ENCODE measurements around the gene EIF5A2. TPM values are rescaled to one million over a fixed set of nuclear protein-coding genes. Genes with fewer than 3 reads are reported as not detected.

Gene EIF5A2
- total RNA-seq = 1 to 10 TPM; 5.5 to 9.8 (median 7.4) TPM
- 10 to 100 TPM in 1 of 2 donors, 1 to 10 TPM in 1; 9.6 to 11.3 TPM for polyA plus RNA-seq
- 8.1 reads per million, percentile 32 among the genes with 10 or more reads in this experiment for total RNA-seq

- Mint-ChIP-seq H3K4me3 (peak within 1 kb of the TSS; percentile 90 to 98 (median 96)), H3K27me3 (peaks cover 0 to 19% (median 0%) of the 10 kb centered on the region in 5 donors), H3K36me3 (peaks cover 0 to 9% (median 5%) of the 10 kb centered on the region in 5 donors), H3K4me1 (peaks cover 0 to 31% (median 22%) of the 10 kb centered on the region in 7 donors), H3K9me3 (peaks cover 0 to 44% (median 17%) of the 10 kb centered on the region in 11 donors), H3K27ac (peak within 1 kb of the TSS; percentile 89 to 96 (median 94))
- intact Hi-C loops (cut with micrococcal nuclease) = loop anchor here (1.0 to 10.0 kb wide), 14 partner anchors 38 to 1842 kb away; partner anchors contain the start of genes ECT2 (in 2 of the 2), RPL22L1 (in 2 of the 2), SKIL (in 2 of the 2) and TNIK (in 2 of the 2)
- ChIA-PET CTCF (interaction anchor here (0.8 kb wide), 1 partner anchor 39 kb away, joined by 3 read pairs; the partner anchor contains the start of gene RPL22L1), POLR2A (interaction anchor here (1.2 to 4.1 kb wide), 2 partner anchors 39 to 47 kb away, joined by 3 to 35 read pairs; partner anchors contain the start of gene RPL22L1)
- H3K4me1 ChIP-seq (ENCODE audit: control insufficient read depth in 2 of 2, insufficient read depth in 2 of 2, low read length in 2 of 2) = peaks cover 15 to 16% of the 10 kb centered on the region in 2 donors
- H3K9me3 ChIP-seq (ENCODE audit: control insufficient read depth in 2 of 3, low read length in 3 of 3) = peaks cover 5 to 22% (median 9%) of the 10 kb centered on the region in 3 experiments
- ATAC-seq (peak; percentile 98), DNase-seq (peak; percentile 87 to 97 (median 94))
- H3K36me3 ChIP-seq (ENCODE audit: control insufficient read depth in 2 of 3, insufficient read depth in 3 of 3, low read length in 3 of 3) = no peaks in the 10 kb centered on the region
- peak within 1 kb of the TSS; percentile 50 for H3K4me3 ChIP-seq (ENCODE audit: low read length)
- H3K27me3 ChIP-seq (ENCODE audit: control insufficient read depth in 2 of 2, insufficient read depth in 2 of 2, low read length in 2 of 2) = no peaks in the 10 kb centered on the region
- peak within 1 kb of the TSS; percentile 68 for H3K27ac ChIP-seq (ENCODE audit: low read depth, low read length)
These were observed at the start of gene EIF5A2 for GRCh38 chr3:170908235-170909116. EIF5A2 (minus strand) TSS chr3:170908637; CDS start chr3:170907806, 831 bp downstream.

- H3K4me3 Mint-ChIP-seq = no peak overlapping the region
- no peak for DNase-seq
- intact Hi-C loops (cut with micrococcal nuclease) = no loop called here
- CTCF ChIA-PET = no interaction called here
- no peaks in the 10 kb centered on the region for H3K27me3 ChIP-seq (ENCODE audit: control insufficient read depth in 2 of 2, insufficient read depth in 2 of 2, low read length in 2 of 2)
- no peaks in the 10 kb centered on the region for H3K9me3 ChIP-seq (ENCODE audit: control insufficient read depth in 2 of 3, low read length in 3 of 3)
- H3K9me3 Mint-ChIP-seq = no peaks in the 10 kb centered on the region
- no peaks in the 10 kb centered on the region for H3K4me1 Mint-ChIP-seq
- H3K27me3 Mint-ChIP-seq = peaks cover 12 to 35% (median 27%) of the 10 kb centered on the region in 5 donors
- H3K36me3 Mint-ChIP-seq = no peaks in the 10 kb centered on the region
- H3K27ac ChIP-seq (ENCODE audit: low read depth, low read length) = no peak overlapping the region
- H3K4me3 ChIP-seq (ENCODE audit: low read length) = no peak overlapping the region
- no peak for ATAC-seq
- H3K27ac Mint-ChIP-seq = no peak overlapping the region
- no peaks in the 10 kb centered on the region for H3K4me1 ChIP-seq (ENCODE audit: control insufficient read depth in 2 of 2, insufficient read depth in 2 of 2, low read length in 2 of 2)
- no peaks in the 10 kb centered on the region for H3K36me3 ChIP-seq (ENCODE audit: control insufficient read depth in 2 of 3, insufficient read depth in 3 of 3, low read length in 3 of 3)
- POLR2A ChIA-PET = no interaction called here
These were observed 48.2 kb upstream of the EIF5A2 start for GRCh38 chr3:170956647-170957046.

GRCh38 chr3:170953736-170954135 is 45.3 kb upstream of the EIF5A2 start:
- CTCF ChIA-PET = no interaction called here
- H3K4me1 ChIP-seq (ENCODE audit: control insufficient read depth in 2 of 2, insufficient read depth in 2 of 2, low read length in 2 of 2) = no peaks in the 10 kb centered on the region
- H3K27me3 Mint-ChIP-seq = peaks cover 7 to 31% (median 17%) of the 10 kb centered on the region in 5 donors
- H3K36me3 ChIP-seq (ENCODE audit: control insufficient read depth in 2 of 3, insufficient read depth in 3 of 3, low read length in 3 of 3) = no peaks in the 10 kb centered on the region
- POLR2A ChIA-PET = no interaction called here
- H3K27ac ChIP-seq (ENCODE audit: low read depth, low read length) = no peak overlapping the region
- H3K4me1 Mint-ChIP-seq = no peaks in the 10 kb centered on the region
- no peak for ATAC-seq
- no peak overlapping the region for H3K4me3 ChIP-seq (ENCODE audit: low read length)
- no peak overlapping the region for H3K4me3 Mint-ChIP-seq
- H3K27ac Mint-ChIP-seq = no peak overlapping the region
- DNase-seq = no peak
- intact Hi-C loops (cut with micrococcal nuclease) = no loop called here
- no peaks in the 10 kb centered on the region for H3K36me3 Mint-ChIP-seq
- no peaks in the 10 kb centered on the region for H3K27me3 ChIP-seq (ENCODE audit: control insufficient read depth in 2 of 2, insufficient read depth in 2 of 2, low read length in 2 of 2)
- H3K9me3 Mint-ChIP-seq = no peaks in the 10 kb centered on the region
- H3K9me3 ChIP-seq (ENCODE audit: control insufficient read depth in 2 of 3, low read length in 3 of 3) = no peaks in the 10 kb centered on the region

GRCh38 chr3:170953229-170953628 is 44.8 kb upstream of the EIF5A2 start:
- H3K27ac Mint-ChIP-seq = no peak overlapping the region
- ATAC-seq = no peak
- no peaks in the 10 kb centered on the region for H3K4me1 ChIP-seq (ENCODE audit: control insufficient read depth in 2 of 2, insufficient read depth in 2 of 2, low read length in 2 of 2)
- H3K36me3 Mint-ChIP-seq = no peaks in the 10 kb centered on the region
- CTCF ChIA-PET = no interaction called here
- no peaks in the 10 kb centered on the region for H3K36me3 ChIP-seq (ENCODE audit: control insufficient read depth in 2 of 3, insufficient read depth in 3 of 3, low read length in 3 of 3)
- POLR2A ChIA-PET = no interaction called here
- no peak for DNase-seq
- H3K9me3 ChIP-seq (ENCODE audit: control insufficient read depth in 2 of 3, low read length in 3 of 3) = no peaks in the 10 kb centered on the region
- no peaks in the 10 kb centered on the region for H3K27me3 ChIP-seq (ENCODE audit: control insufficient read depth in 2 of 2, insufficient read depth in 2 of 2, low read length in 2 of 2)
- no peaks in the 10 kb centered on the region for H3K9me3 Mint-ChIP-seq
- H3K27ac ChIP-seq (ENCODE audit: low read depth, low read length) = no peak overlapping the region
- H3K27me3 Mint-ChIP-seq = peaks cover 7 to 30% (median 20%) of the 10 kb centered on the region in 5 donors
- H3K4me1 Mint-ChIP-seq = no peaks in the 10 kb centered on the region
- no peak overlapping the region for H3K4me3 Mint-ChIP-seq
- no peak overlapping the region for H3K4me3 ChIP-seq (ENCODE audit: low read length)
- intact Hi-C loops (cut with micrococcal nuclease) = no loop called here

GRCh38 chr3:170949211-170949610 is 40.8 kb upstream of the EIF5A2 start:
- no peak overlapping the region for H3K27ac Mint-ChIP-seq
- H3K4me3 ChIP-seq (ENCODE audit: low read length) = no peak overlapping the region
- H3K9me3 Mint-ChIP-seq = no peaks in the 10 kb centered on the region
- intact Hi-C loops (cut with micrococcal nuclease) = no loop called here
- ChIA-PET POLR2A (no interaction called here), CTCF (no interaction called here)
- H3K4me1 Mint-ChIP-seq = no peaks in the 10 kb centered on the region
- peaks cover 3 to 28% (median 21%) of the 10 kb centered on the region in 5 donors for H3K27me3 Mint-ChIP-seq
- no peaks in the 10 kb centered on the region for H3K36me3 ChIP-seq (ENCODE audit: control insufficient read depth in 2 of 3, insufficient read depth in 3 of 3, low read length in 3 of 3)
- ATAC-seq (no peak), DNase-seq (no peak)
- H3K4me3 Mint-ChIP-seq = no peak overlapping the region
- no peaks in the 10 kb centered on the region for H3K9me3 ChIP-seq (ENCODE audit: control insufficient read depth in 2 of 3, low read length in 3 of 3)
- no peaks in the 10 kb centered on the region for H3K4me1 ChIP-seq (ENCODE audit: control insufficient read depth in 2 of 2, insufficient read depth in 2 of 2, low read length in 2 of 2)
- no peak overlapping the region for H3K27ac ChIP-seq (ENCODE audit: low read depth, low read length)
- H3K27me3 ChIP-seq (ENCODE audit: control insufficient read depth in 2 of 2, insufficient read depth in 2 of 2, low read length in 2 of 2) = no peaks in the 10 kb centered on the region
- no peaks in the 10 kb centered on the region for H3K36me3 Mint-ChIP-seq

DNA sequence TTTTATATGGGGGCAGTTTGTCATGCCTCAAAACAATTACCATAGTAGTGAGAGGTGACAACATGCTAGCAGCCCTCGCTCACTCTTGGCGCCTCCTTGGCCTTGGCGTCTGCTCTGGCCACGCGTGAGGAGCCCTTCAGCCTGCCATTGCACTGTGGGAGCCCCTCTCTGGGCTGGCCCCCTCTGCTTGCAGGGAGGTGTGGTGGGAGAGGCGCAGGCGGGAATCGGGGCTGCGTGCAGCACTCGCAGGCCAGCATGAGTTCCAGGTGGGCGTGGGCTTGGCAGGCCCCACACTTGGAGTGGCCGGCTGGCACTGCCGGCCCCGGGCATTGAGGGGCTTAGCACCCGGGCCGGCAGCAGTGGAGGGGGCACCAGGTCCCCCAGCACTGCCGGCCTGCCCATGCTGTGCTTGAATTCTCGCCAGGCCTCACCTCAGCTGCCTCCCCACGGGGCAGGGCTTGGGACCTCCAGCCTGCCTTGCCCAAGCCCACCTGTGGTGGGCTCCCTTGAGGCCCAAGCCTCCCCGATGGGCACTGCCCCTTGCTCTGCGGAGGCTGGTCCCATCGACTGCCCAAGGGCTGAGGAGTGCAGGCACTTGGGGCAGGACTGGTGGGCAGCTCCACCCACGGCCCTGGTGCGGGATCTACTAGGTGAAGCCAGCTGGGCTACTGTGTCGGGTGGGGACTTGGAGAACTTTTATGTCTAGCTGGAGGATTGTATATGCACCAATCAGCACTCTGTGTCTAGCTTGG is 38.8 kb upstream of the EIF5A2 start:
- DNase-seq = no peak
- H3K4me3 ChIP-seq (ENCODE audit: low read length) = no peak overlapping the region
- H3K36me3 Mint-ChIP-seq = no peaks in the 10 kb centered on the region
- H3K27me3 Mint-ChIP-seq = peaks cover 7 to 31% (median 21%) of the 10 kb centered on the region in 5 donors
- no peak overlapping the region for H3K27ac Mint-ChIP-seq
- no peak overlapping the region for H3K27ac ChIP-seq (ENCODE audit: low read depth, low read length)
- POLR2A ChIA-PET = no interaction called here
- H3K4me1 Mint-ChIP-seq = no peaks in the 10 kb centered on the region
- peaks cover 0 to 11% (median 2%) of the 10 kb centered on the region in 11 donors for H3K9me3 Mint-ChIP-seq
- CTCF ChIA-PET = no interaction called here
- intact Hi-C loops (cut with micrococcal nuclease) = no loop called here
- no peaks in the 10 kb centered on the region for H3K4me1 ChIP-seq (ENCODE audit: control insufficient read depth in 2 of 2, insufficient read depth in 2 of 2, low read length in 2 of 2)
- H3K36me3 ChIP-seq (ENCODE audit: control insufficient read depth in 2 of 3, insufficient read depth in 3 of 3, low read length in 3 of 3) = no peaks in the 10 kb centered on the region
- no peak overlapping the region for H3K4me3 Mint-ChIP-seq
- no peak for ATAC-seq
- no peaks in the 10 kb centered on the region for H3K27me3 ChIP-seq (ENCODE audit: control insufficient read depth in 2 of 2, insufficient read depth in 2 of 2, low read length in 2 of 2)
- H3K9me3 ChIP-seq (ENCODE audit: control insufficient read depth in 2 of 3, low read length in 3 of 3) = no peaks in the 10 kb centered on the region
